Measurements from ENCODE around the gene TSPAN9.

GRCh38 chr12:3326156-3326849 is 249.1 kb downstream of the TSPAN9 start:
- TF ChIP-seq GATA3 (IDR thresholded peaks at IDR 0.05; ENCODE audit: low read depth, low read length), result no peak
- TF ChIP-seq GATA2 (IDR thresholded peaks at IDR 0.05; ENCODE audit: low read depth, low read length), result no peak

All from SH-SY5Y (cell line).